H1 (cell line): ENCODE data around the gene TM7SF3. TPM values are rescaled to one million over a fixed set of nuclear protein-coding genes. Genes with fewer than 3 reads are reported as not detected.

Experiments
- CHD1 ChIP-seq: IDR thresholded peaks from 2 replicates; pipeline ENCODE4 v1.6.1; 2012; ENCODE audit warnings: low read depth, low read length, improper control_type of control experiment
- CHD7 ChIP-seq: fragments of 300-600 bp; sonication (generic); IDR thresholded peaks from 2 replicates; pipeline ENCODE4 v1.7.1; 2012; ENCODE audit warnings: low read length, moderate library complexity, mild to moderate bottlenecking, inconsistent platforms; ENCODE audit not compliant: insufficient replicate concordance
- EGR1 ChIP-seq: IDR thresholded peaks from 2 replicates; pipeline ENCODE4 v1.6.1; 2011; ENCODE audit warnings: low read depth, low read length, borderline replicate concordance
- FOSL1 ChIP-seq: IDR thresholded peaks from 2 replicates; pipeline ENCODE4 v1.6.1; 2011; ENCODE audit warnings: mild to moderate bottlenecking, low read depth, low read length, moderate library complexity; ENCODE audit not compliant: insufficient read depth
- KDM4A ChIP-seq: IDR thresholded peaks from one replicate; pipeline ENCODE4 v1.7.1; 2012; ENCODE audit warnings: low read depth, mild to moderate bottlenecking, moderate library complexity, low read length, inconsistent platforms; ENCODE audit not compliant: severe bottlenecking
- SIRT6 ChIP-seq: IDR thresholded peaks from one replicate; pipeline ENCODE4 v1.7.1; 2012; ENCODE audit warnings: low read length, inconsistent platforms
- YY1 ChIP-seq: IDR thresholded peaks from 2 replicates; pipeline ENCODE4 v1.6.1; 2011; ENCODE audit warnings: low read depth, mild to moderate bottlenecking, low read length
- polyA plus RNA-seq, 7 experiments: library from polyadenylated mRNA; depleted of rRNA in 3 of 7; stranded (reverse) in 5 of 7; unstranded in 2 of 7; fragments of >200 nt in 5 of 7; fragments of 200-250 nt in 2 of 7; gene quantifications; 1 replicate in 5 of 7; 2 replicates in 1 of 7; 4 replicates in 1 of 7; pipeline versions ENCODE4 v1.2.1 to v1.2.3, GENCODE V29; 2011 to 2013; ENCODE audit warnings: missing spikeins in 2 of 7, mixed read lengths in 2 of 7
- total RNA-seq: library from RNA; stranded (reverse); fragmentation: NEBNext Ultra II Directional; extraction: Animal tissue kit (Norgen Biotek cat#: 25700); gene quantifications from 2 replicates; pipeline ENCODE4 v1.2.1, GENCODE V29; 2021

TM7SF3 gene
- total and polyA plus RNA-seq, 2 of the 8 experiments (the other 6 are each of a cell fraction or from before 2014, with no cell fraction given): 57.9 to 77.2 TPM

GRCh38 chr12:27012982-27013255 lies 1.3 kb downstream of the TM7SF3 start (continued):
- no peak for TF ChIP-seq SIRT6
- TF ChIP-seq FOSL1: no peak
- no peak for TF ChIP-seq YY1
- TF ChIP-seq EGR1: no peak
- no peak for TF ChIP-seq CHD1
- no peak for TF ChIP-seq CHD7
- no peak for TF ChIP-seq KDM4A
